Activated naive CD8-positive, alpha-beta T cell treated with anti-CD3 and anti-CD28 coated beads, Interleukin-2, amount 10 ng/mL, durations not matched to agents 7 days and 5 days (primary cell): ENCODE measurements around the gene PRCP. TPM values are rescaled to one million over a fixed set of nuclear protein-coding genes. Genes with fewer than 3 reads are reported as not detected.

Experiments used
- ATAC-seq: fragments of 150-1000 bp; cut with Tn5 transposase; one replicate; pipeline ENCODE4 v1.10.0; 2021; ENCODE audit warnings: low read depth, moderate library complexity
- POLR2A ChIA-PET: fragments of 350-600 bp; sonication (Branson Sonifier 250); formaldehyde crosslinking; loops from one replicate; lab custom pipeline; 2021; ENCODE audit warnings: antibody characterized with exemption; lab: Charles Lee
- DNase-seq: peaks from one replicate; pipeline ENCODE4 v3.0.0; 2021
- H3K27ac Mint-ChIP-seq: one replicate; pipeline ENCODE4 v1.8.0; 2022; ENCODE audit warnings: mild to moderate bottlenecking, mixed read lengths
- H3K27me3 Mint-ChIP-seq: one replicate; pipeline ENCODE4 v1.8.0; 2022; ENCODE audit warnings: mild to moderate bottlenecking, moderate library complexity, mixed read lengths
- H3K36me3 Mint-ChIP-seq: one replicate; pipeline ENCODE4 v1.8.0; 2021; ENCODE audit warnings: mild to moderate bottlenecking, mixed read lengths
- H3K4me1 Mint-ChIP-seq: one replicate; pipeline ENCODE4 v1.8.0; 2021; ENCODE audit warnings: mixed read lengths
- H3K4me3 Mint-ChIP-seq: one replicate; pipeline ENCODE4 v1.8.0; 2022; ENCODE audit warnings: mild to moderate bottlenecking, moderate library complexity, mixed read lengths
- H3K9me3 Mint-ChIP-seq: one replicate; pipeline ENCODE4 v1.8.0; 2021; ENCODE audit warnings: mixed read lengths
- total RNA-seq, 2 experiments: library from RNA; stranded (reverse); gene quantifications; one replicate each; pipeline ENCODE4 v1.2.3, GENCODE V29; 2021

PRCP gene
- total RNA-seq, 2 experiments from 2014 or later = 21.3 to 25.6 TPM

DNA sequence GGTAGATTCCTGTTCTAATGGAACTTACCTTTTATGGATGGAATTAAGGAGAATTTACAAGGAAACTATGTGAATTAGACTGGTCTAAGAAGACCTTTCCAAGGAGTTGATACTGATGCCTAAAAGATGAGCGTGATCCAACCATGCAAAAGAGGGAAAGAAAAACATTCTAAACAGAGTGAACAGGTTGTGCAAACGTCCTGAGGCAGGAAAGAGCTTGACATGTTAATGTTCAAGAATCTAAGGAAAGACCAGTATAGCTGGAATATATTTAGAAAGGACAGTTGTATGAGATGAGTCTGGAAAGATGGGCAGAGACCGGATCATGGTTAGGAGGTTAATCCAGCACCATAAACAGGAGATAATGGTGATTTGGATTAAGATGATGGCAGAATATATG is 2.6 kb upstream of the PRCP start:
- Mint-ChIP-seq H3K4me3 (peak overlapping the region; percentile 99), H3K27ac (peak overlapping the region; percentile 99), H3K36me3 (no peaks in the 10 kb centered on the region), H3K27me3 (no peaks in the 10 kb centered on the region), H3K9me3 (no peaks in the 10 kb centered on the region), H3K4me1 (peaks cover 45% of the 10 kb centered on the region)
- DNase-seq = no peak
- POLR2A ChIA-PET = interaction anchor here (2.1 kb wide), 2 partner anchors 22 to 291 kb away, joined by 9 to 14 read pairs; partner anchors contain the start of gene ANKRD42
- ATAC-seq = no peak

DNA sequence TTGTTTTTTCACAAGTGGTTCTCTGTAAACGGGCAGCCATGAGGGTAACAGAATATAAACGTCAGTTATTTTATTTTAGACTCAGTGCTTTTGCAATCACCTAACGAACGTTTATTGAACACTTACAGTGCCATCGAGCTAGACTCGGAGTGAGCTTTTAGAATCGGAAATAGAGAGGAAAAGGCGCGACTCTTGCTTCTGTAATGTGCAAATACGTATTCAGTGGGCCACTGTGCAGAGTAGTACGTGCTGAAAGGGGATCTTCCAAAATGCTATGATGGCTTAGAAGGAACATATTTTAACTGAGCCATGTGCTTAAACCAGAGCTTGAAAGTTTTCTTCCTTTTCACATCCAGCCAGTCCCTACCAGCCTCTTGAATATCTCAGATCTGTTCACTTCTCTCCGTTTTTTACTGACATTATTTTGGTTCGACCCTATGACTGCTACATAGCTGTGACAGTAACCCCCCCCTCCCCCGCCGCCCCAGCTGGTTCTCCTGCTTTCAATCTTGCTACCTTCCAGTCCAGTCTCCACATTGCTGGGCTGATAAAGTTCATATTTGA is 1.8 kb upstream of the PRCP start:
- POLR2A ChIA-PET = interaction anchor here (0.8 to 4.0 kb wide), 12 partner anchors 12 to 384 kb away, joined by 3 to 43 read pairs (median 5); partner anchors contain the start of genes ANKRD42, CCDC90B and PCF11
- Mint-ChIP-seq H3K27ac (peak overlapping the region; percentile 99), H3K4me1 (peaks cover 46% of the 10 kb centered on the region), H3K9me3 (no peaks in the 10 kb centered on the region), H3K27me3 (no peaks in the 10 kb centered on the region), H3K4me3 (peak overlapping the region; percentile 99), H3K36me3 (no peaks in the 10 kb centered on the region)
- DNase-seq (no peak), ATAC-seq (peak; percentile 0)

DNA sequence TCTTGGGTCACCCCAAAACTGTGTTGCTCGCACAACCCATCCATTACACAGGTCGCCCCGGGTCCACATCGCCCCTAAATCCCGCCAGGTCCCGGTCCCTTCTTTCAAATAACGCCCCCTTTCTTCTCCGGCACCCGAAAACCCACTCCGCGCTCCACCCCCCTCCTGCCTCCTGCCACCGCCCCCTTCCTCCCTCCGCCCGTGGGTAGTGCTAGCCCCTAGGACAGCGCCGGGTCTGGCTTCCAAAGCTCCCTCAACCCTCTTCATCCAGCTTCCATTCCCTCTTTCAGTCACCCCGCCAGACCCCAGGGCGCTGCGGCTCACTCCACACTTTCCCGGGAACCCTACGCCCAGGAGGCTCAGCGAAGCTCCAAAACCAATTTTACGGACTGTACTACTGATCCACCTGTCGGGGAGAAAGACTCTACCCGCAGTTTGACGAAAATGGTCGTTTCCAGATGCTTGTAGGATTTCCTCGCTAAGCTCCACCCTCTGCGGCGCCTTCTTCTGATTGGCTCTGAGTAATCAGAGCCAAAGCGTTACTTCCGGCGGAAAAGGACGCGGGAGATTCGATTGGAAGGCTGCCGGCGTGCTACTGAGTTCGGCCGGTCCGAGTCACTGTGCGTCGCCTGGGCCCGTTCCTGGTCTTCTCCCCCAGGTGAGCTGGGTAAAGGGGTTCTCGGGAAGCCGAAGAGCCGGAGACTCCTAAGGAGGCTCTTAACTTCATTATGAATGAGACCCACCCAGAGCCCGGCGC is 1.1 kb upstream of the PRCP start, which contains the start of gene DDIAS:
TSS of gene DDIAS (plus strand) at position 572 of the 757 bp plus-strand sequence. CDS start 13,003 bp downstream, outside the sequence.
- DNase-seq (peak; percentile 87), ATAC-seq (peak; percentile 62)
- no peaks in the 10 kb centered on the region for H3K27me3 Mint-ChIP-seq
- H3K9me3 Mint-ChIP-seq = no peaks in the 10 kb centered on the region
- H3K27ac Mint-ChIP-seq = peak within 1 kb of the TSS; percentile 99
- POLR2A ChIA-PET = interaction anchor here (0.6 to 4.0 kb wide), 20 partner anchors 13 to 385 kb away, joined by 3 to 43 read pairs (median 4); partner anchors contain the start of genes ANKRD42, CCDC90B, PCF11 and RAB30
- H3K4me1 Mint-ChIP-seq = peaks cover 47% of the 10 kb centered on the region
- peaks cover 4% of the 10 kb centered on the region for H3K36me3 Mint-ChIP-seq
- peak within 1 kb of the TSS; percentile 99 for H3K4me3 Mint-ChIP-seq

DNA sequence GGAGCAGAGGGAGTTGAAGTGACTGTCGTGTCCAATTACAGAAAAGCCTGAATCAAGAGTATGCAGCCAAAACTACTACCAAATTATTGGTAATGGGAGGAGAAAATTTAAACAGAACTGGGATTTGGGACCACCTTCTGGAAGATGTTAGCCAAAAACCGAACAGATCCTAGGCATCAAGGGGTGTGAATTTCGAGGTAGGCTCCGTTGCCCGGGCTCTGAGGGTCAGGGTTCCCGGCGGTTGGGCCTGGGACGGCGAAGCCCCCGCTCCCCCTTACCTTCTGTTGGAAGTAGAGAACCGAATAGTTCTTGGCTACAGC is 313 bp downstream of the PRCP start:
- Mint-ChIP-seq H3K9me3 (no peaks in the 10 kb centered on the region), H3K27me3 (no peaks in the 10 kb centered on the region), H3K27ac (peak overlapping the region; percentile 99), H3K36me3 (peaks cover 7% of the 10 kb centered on the region), H3K4me3 (peak overlapping the region; percentile 99), H3K4me1 (peaks cover 53% of the 10 kb centered on the region)
- ATAC-seq (no peak), DNase-seq (no peak)
- POLR2A ChIA-PET = interaction anchor here (0.5 to 4.0 kb wide), 11 partner anchors 29 to 386 kb away, joined by 3 to 43 read pairs (median 5); partner anchors contain the start of genes ANKRD42, CCDC90B, PCF11 and RAB30

DNA sequence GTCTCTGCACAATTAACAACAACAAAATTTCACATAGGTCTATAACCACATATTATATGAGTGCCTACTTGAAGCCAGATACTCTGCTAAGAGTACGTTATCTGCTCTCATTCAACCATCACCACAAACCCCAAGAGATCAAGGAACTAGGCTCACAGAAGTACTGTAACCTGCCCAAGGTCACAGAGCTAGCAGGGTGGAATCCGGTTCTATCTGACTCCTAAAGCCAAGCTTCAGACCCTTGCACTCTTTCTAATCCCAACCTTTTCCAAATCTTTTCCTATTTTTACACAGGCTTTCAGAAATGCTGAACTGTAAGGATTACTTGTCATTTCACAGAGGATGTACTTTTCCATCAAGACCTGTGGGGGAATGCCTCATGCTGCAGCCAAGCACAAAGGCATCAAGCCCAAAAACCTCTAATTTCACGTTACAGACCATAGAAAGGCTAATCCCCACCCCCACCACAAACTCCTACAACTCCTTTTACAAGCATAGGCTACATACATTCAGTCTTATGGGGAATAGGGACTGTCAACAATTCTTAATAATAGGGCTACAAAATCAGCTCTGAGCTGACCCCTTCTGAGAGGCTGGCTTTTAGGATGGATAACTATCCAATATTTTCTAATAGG is 927 bp downstream of the PRCP start:
- POLR2A ChIA-PET = interaction anchor here (1.0 to 4.0 kb wide), 6 partner anchors 32 to 387 kb away, joined by 3 to 43 read pairs (median 6); partner anchors contain the start of genes ANKRD42, CCDC90B and PCF11
- H3K4me1 Mint-ChIP-seq = peaks cover 53% of the 10 kb centered on the region
- peak overlapping the region; percentile 99 for H3K4me3 Mint-ChIP-seq
- peaks cover 7% of the 10 kb centered on the region for H3K36me3 Mint-ChIP-seq
- peak overlapping the region; percentile 99 for H3K27ac Mint-ChIP-seq
- no peaks in the 10 kb centered on the region for H3K27me3 Mint-ChIP-seq
- ATAC-seq (peak; percentile 24), DNase-seq (no peak)
- H3K9me3 Mint-ChIP-seq = no peaks in the 10 kb centered on the region

DNA sequence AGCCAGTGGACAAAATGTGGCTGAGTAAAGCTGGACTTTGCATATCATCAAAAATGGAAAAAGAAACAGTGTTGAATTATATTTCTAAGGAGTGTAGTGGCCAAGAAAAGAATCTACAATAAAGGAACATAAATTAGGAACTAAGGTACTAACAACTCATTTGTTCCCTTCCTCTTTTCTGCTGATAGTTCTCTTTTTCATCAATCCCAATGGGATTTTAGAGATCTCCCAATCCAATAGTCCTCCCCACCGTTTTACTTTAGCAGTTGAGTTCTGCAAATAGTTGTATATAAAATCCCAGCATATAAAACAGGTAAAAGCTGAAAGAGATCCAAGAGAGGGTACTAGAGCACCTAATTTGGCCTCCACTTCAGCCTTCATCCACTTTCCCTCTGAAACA is 2.0 kb downstream of the PRCP start:
- POLR2A ChIA-PET = no interaction called here
- ATAC-seq (no peak), DNase-seq (no peak)
- H3K4me3 Mint-ChIP-seq = no peak overlapping the region
- H3K27ac Mint-ChIP-seq = no peak overlapping the region
- H3K27me3 Mint-ChIP-seq = no peaks in the 10 kb centered on the region
- no peaks in the 10 kb centered on the region for H3K9me3 Mint-ChIP-seq
- peaks cover 7% of the 10 kb centered on the region for H3K36me3 Mint-ChIP-seq
- H3K4me1 Mint-ChIP-seq = peaks cover 45% of the 10 kb centered on the region

DNA sequence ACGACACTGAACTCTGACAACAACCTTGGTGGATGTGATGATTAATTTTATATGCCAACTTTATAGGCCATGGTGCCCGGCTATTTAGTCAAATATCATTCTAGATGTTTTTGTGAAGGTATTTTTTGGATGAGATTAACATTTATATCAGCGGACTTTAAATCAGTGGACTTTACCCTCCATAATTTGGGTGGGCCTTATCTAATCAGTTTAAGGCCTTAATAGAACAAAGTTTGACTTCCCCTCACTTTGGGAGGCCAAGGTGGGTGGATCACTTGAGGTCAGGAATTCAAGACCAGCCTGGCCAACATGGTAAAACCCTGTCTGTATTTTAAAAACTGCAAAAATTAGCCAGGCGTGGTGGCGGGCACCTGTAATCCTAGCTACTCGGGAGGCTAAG is 4.0 kb downstream of the PRCP start:
- H3K4me1 Mint-ChIP-seq = peaks cover 34% of the 10 kb centered on the region
- H3K27me3 Mint-ChIP-seq = no peaks in the 10 kb centered on the region
- peaks cover 7% of the 10 kb centered on the region for H3K36me3 Mint-ChIP-seq
- POLR2A ChIA-PET = no interaction called here
- H3K4me3 Mint-ChIP-seq = no peak overlapping the region
- H3K27ac Mint-ChIP-seq = no peak overlapping the region
- H3K9me3 Mint-ChIP-seq = no peaks in the 10 kb centered on the region
- DNase-seq = no peak
- no peak for ATAC-seq

DNA sequence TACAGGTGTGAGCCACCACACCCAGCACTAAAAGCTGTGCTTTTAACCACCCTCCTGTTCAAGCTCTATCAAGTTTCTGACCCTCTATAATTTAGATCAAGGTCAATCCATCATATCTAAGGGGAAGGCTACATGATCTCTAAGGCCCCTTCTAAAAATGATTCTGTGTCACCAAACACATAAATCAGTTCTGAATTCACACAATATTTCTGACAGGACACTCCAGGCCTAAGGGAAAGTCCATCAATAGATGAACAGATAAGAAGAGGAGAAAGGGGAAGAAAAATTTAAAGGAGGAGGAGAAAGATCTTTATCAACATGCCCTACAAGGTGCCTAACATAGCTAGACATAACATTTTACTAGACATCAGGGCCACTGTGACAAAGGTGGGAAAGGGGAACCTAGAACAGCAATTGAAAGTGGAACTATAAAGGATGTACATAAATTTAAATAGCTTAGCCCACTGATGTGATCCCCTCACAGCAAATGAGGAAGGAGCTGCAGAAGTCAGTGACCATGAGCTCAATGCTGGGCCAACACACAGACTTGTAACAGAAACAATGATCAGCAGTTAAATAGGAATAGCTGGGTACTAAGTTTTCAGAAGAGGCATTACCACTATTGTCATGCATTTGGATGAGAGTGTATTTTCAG is 4.7 kb downstream of the PRCP start:
- H3K36me3 Mint-ChIP-seq = peaks cover 7% of the 10 kb centered on the region
- ATAC-seq = no peak
- DNase-seq = no peak
- H3K27ac Mint-ChIP-seq = peak overlapping the region; percentile 51
- no peaks in the 10 kb centered on the region for H3K27me3 Mint-ChIP-seq
- H3K4me1 Mint-ChIP-seq = peaks cover 32% of the 10 kb centered on the region
- POLR2A ChIA-PET = no interaction called here
- no peaks in the 10 kb centered on the region for H3K9me3 Mint-ChIP-seq
- H3K4me3 Mint-ChIP-seq = no peak overlapping the region

DNA sequence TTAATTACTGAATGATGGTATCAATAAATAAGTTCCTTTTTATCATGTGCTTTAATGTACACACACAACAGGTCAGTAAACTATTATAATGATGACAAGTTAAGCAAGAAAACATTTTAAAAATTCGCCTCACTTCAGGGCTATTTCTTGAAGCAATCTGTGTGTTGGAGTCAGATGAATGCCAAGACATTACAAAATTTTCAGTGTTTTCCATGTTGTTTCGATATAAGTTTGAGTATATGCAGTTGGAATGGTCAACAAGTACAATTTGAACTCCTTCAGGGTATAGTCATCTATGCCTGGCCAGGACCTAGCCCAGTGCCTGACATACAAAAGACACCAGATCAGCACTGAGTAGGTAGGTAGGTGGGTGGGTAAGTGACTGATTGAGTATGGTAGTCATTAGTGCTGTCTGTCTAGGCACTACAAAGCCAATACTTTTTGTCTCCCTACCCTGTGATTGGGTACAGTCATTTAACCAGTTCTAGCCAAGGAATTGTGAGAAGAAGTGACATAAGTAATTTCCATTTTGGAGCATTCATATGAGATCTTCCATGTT is 7.5 kb downstream of the PRCP start:
- H3K36me3 Mint-ChIP-seq = peaks cover 7% of the 10 kb centered on the region
- no peak for ATAC-seq
- POLR2A ChIA-PET = no interaction called here

DNA sequence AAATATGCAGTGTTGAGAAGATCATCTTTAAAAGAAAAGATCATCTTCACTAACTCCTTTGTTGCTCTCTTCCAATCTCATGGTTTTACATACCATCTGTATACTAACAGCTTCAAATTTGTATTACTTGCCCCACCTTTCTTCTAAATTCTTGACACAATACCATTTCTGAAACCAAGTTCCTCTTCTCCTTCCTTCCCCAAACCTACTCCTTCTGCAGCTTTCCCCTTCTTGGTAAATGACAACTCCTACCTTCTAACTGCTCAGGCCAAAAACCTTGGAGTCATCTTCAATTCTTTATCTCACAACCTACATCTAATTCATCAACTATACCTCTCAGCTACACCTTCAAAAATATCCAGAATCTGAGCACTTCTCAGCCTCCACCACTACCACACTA is 9.3 kb downstream of the PRCP start:
- no peaks in the 10 kb centered on the region for H3K27me3 Mint-ChIP-seq
- peaks cover 3% of the 10 kb centered on the region for H3K36me3 Mint-ChIP-seq
- no peak for DNase-seq
- no peak overlapping the region for H3K4me3 Mint-ChIP-seq
- ATAC-seq = no peak
- no peaks in the 10 kb centered on the region for H3K9me3 Mint-ChIP-seq
- H3K4me1 Mint-ChIP-seq = peaks cover 6% of the 10 kb centered on the region
- POLR2A ChIA-PET = no interaction called here
- H3K27ac Mint-ChIP-seq = no peak overlapping the region

More for the DNA sequence above, 7.5 kb downstream of the PRCP start:
- Mint-ChIP-seq H3K27me3 (no peaks in the 10 kb centered on the region), H3K4me3 (no peak overlapping the region), H3K4me1 (peaks cover 17% of the 10 kb centered on the region), H3K27ac (no peak overlapping the region), H3K9me3 (no peaks in the 10 kb centered on the region)
- DNase-seq = no peak

DNA sequence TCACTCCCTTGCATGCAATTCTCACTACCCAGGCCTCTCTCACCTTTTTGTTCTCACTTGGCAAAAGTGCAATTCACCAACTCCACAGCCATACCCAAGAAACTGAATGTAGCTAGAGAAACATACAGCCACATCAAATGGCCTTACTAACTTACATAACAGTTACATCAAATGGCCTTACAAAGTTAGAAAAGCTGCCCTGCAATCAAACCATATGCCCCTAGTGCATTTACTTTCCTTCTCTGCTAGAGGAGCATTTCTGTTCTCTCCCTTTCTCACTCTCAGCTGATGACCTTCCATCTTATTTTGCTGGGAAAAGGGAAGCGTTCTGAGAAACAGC is 10.3 kb downstream of the PRCP start:
- H3K27me3 Mint-ChIP-seq = no peaks in the 10 kb centered on the region
- H3K4me1 Mint-ChIP-seq = no peaks in the 10 kb centered on the region
- no peak overlapping the region for H3K4me3 Mint-ChIP-seq
- no peaks in the 10 kb centered on the region for H3K9me3 Mint-ChIP-seq
- DNase-seq (no peak), ATAC-seq (no peak)
- POLR2A ChIA-PET = no interaction called here
- H3K27ac Mint-ChIP-seq = no peak overlapping the region
- H3K36me3 Mint-ChIP-seq = no peaks in the 10 kb centered on the region

DNA sequence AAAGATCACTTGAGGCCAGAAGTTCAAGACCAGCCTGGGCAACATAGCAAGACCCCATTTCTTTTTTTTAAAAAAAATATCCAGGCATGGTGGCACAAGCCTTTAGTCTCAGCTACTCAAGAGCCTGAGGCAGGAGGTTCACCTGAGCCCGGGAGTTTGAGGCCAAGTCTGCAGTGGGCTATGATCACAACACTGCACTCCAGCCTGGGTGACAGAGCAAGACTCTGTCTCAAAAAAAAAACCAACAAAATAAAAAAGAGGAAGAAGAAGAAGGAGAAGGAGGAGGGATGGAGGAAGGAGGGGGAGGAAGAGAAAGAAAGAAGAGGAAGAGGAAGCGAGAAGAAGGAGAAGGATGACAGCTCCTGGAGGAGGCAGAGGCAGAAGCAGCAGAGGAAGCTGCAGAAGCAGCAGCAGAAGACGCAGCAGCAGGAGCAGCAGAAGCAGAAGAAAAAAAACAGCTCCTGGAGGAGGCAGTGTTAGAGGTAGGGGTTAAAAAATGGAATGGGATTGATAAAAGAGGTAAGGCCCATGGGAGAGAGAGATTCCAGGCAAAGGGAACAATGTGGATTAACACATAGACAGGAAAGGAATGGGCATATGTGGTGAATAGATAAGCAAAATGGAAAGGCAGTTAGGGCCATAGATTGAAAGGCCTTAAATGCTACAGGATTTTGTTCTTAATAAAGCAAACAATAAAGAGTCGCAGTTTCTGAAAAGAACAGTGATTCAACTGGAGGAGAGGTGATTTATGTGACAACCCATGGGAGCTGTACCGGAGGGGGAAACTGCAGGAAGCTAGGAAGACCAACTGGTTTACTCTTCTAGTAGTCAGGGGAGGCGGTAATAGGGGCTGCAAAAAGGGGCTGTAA is 10.9 kb downstream of the PRCP start:
- Mint-ChIP-seq H3K4me1 (no peaks in the 10 kb centered on the region), H3K27me3 (no peaks in the 10 kb centered on the region), H3K27ac (no peak overlapping the region), H3K9me3 (no peaks in the 10 kb centered on the region), H3K36me3 (no peaks in the 10 kb centered on the region), H3K4me3 (no peak overlapping the region)
- DNase-seq (no peak), ATAC-seq (no peak)
- POLR2A ChIA-PET = no interaction called here
